Esophagus squamous epithelium (tissue), 5 donors: ENCODE measurements around the gene AQP6. TPM values are rescaled to one million over a fixed set of nuclear protein-coding genes. Genes with fewer than 3 reads are reported as not detected.
A peak's percentile ranks its signal among the peaks of the same experiment; 100 is the strongest.

Experiments used
- DNase-seq: peaks from one replicate; lab custom pipeline; 2025; lab: John Stamatoyannopoulos, UW
- H3K27ac ChIP-seq, 4 donors: fragments of 200-600 bp; sonication (generic); one replicate each; pipeline ENCODE4 v1.5.1; 2016 to 2019; ENCODE audit warnings: mild to moderate bottlenecking in 1 of 4
- H3K27me3 ChIP-seq, 4 donors: fragments of 200-600 bp; sonication (generic); 1 replicate in 3 of 4; 2 replicates in 1 of 4; pipeline versions ENCODE4 v1.5.1 to v1.6.0; 2017 to 2021; ENCODE audit warnings: antibody characterized with exemption in 1 of 4
- H3K36me3 ChIP-seq, 3 donors: fragments of 200-600 bp; sonication (generic); one replicate each; pipeline ENCODE4 v1.5.1; 2016 to 2019
- H3K4me1 ChIP-seq, 3 donors: fragments of 200-600 bp; sonication (generic); one replicate each; pipeline ENCODE4 v1.5.1; 2017 to 2019
- H3K4me3 ChIP-seq, 4 donors: fragments of 200-600 bp; sonication (generic); 1 replicate in 3 of 4; 2 replicates in 1 of 4; pipeline ENCODE4 v1.5.1; 2016 to 2019; ENCODE audit warnings: mild to moderate bottlenecking in 2 of 4, moderate library complexity in 1 of 4
- H3K9me3 ChIP-seq, 3 donors: fragments of 200-600 bp; sonication (generic); one replicate each; pipeline ENCODE4 v1.5.1; 2016 to 2019
- POLR2A ChIP-seq, 4 donors: fragments of 450-650 bp; IDR thresholded peaks; one replicate each; pipeline ENCODE4 v1.6.1; 2017; ENCODE audit warnings: antibody characterized with exemption in 4 of 4, mild to moderate bottlenecking in 4 of 4, moderate library complexity in 3 of 4
- WGBS, 2 donors: methylation state at CpG; one replicate each; pipeline ENCODE4 v1.1.5; 2018; 5-methylcytosine and 5-hydroxymethylcytosine counted together
- intact Hi-C: fragments of 100-400 bp; cut with DNase I; formaldehyde crosslinking; loops from one replicate; pipeline ENCODE4 v1.15.0; 2022
- total RNA-seq, 4 donors: library from RNA; depleted of rRNA; stranded (reverse); fragments of >200 nt; gene quantifications; one replicate each; pipeline ENCODE4 v1.1.0, GENCODE V29; 2016
- TF ChIP-seq, protein P1 (sequence below), 6 experiments: fragments of 450-650 bp in 4 of 6; fragments of 200-600 bp in 2 of 6; sonication (generic) in 2 of 6; IDR thresholded peaks; one replicate each; pipeline ENCODE4 v1.5.1; 2016 to 2019; ENCODE audit warnings: antibody characterized with exemption in 6 of 6, mild to moderate bottlenecking in 4 of 6, moderate library complexity in 4 of 6
- donor health status: DM: yes; HTN: yes; CAD: no.

The AQP6 gene
- total RNA-seq, 4 donors from 2014 or later, result not detected

DNA sequence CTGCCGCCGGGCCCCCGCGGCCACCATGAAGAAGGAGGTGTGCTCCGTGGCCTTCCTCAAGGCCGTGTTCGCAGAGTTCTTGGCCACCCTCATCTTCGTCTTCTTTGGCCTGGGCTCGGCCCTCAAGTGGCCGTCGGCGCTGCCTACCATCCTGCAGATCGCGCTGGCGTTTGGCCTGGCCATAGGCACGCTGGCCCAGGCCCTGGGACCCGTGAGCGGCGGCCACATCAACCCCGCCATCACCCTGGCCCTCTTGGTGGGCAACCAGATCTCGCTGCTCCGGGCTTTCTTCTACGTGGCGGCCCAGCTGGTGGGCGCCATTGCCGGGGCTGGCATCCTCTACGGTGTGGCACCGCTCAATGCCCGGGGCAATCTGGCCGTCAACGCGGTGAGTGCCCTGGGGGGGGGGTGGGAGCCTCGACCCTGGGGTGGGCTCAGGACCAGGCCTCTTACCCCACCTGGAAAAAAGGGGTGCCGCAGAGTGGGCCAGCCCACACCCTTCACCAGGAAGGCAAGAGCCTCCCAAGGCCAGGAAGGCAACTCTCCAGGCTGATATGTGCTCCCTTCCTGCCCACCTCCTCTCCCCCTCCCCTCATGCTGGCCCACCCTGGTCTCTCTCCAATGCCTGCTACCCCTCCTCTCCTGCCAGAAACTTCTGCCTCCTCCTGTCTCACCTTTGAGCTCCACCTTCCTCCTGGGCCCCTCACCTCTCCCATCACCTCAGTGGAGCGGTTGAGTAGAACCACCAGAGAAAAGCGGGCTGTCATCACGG is 10.6 kb upstream of the AQP6 start:
- no peak for TF ChIP-seq POLR2A (IDR thresholded peaks at IDR 0.05)
- TF ChIP-seq, protein P1, sequence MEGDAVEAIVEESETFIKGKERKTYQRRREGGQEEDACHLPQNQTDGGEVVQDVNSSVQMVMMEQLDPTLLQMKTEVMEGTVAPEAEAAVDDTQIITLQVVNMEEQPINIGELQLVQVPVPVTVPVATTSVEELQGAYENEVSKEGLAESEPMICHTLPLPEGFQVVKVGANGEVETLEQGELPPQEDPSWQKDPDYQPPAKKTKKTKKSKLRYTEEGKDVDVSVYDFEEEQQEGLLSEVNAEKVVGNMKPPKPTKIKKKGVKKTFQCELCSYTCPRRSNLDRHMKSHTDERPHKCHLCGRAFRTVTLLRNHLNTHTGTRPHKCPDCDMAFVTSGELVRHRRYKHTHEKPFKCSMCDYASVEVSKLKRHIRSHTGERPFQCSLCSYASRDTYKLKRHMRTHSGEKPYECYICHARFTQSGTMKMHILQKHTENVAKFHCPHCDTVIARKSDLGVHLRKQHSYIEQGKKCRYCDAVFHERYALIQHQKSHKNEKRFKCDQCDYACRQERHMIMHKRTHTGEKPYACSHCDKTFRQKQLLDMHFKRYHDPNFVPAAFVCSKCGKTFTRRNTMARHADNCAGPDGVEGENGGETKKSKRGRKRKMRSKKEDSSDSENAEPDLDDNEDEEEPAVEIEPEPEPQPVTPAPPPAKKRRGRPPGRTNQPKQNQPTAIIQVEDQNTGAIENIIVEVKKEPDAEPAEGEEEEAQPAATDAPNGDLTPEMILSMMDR (IDR thresholded peaks at IDR 0.05), result no peak
- no peak overlapping the region for H3K27ac ChIP-seq
- H3K27me3 ChIP-seq, result peaks cover 0 to 95% (median 5%) of the 10 kb centered on the region in 4 donors
- H3K36me3 ChIP-seq, result no peaks in the 10 kb centered on the region
- intact Hi-C loops, result loop anchor here (10.0 kb wide), 1 partner anchor 97 kb away; no protein-coding TSS in a partner anchor
- no peak for DNase-seq
- WGBS, 2 donors, result 44 to 55% methylated on average over 3 to 6 of the region's 37 CpGs
- H3K4me1 ChIP-seq, result peaks cover 21 to 50% (median 30%) of the 10 kb centered on the region in 3 donors
- peak overlapping the region in 3 of 4 donors; percentile 33 to 63 (median 46) for H3K4me3 ChIP-seq
- H3K9me3 ChIP-seq, result no peaks in the 10 kb centered on the region

GRCh38 chr12:49962861-49963765 is 9.6 kb upstream of the AQP6 start:
- intact Hi-C loops, result loop anchor here (10.0 kb wide), 1 partner anchor 98 kb away; no protein-coding TSS in a partner anchor
- Histone ChIP-seq H3K27ac (no peak overlapping the region), H3K4me3 (peak overlapping the region in 1 of 4 donors; percentile 63)

GRCh38 chr12:49963976-49964815 is 8.6 kb upstream of the AQP6 start:
- peak overlapping the region in 1 of 4 donors; percentile 63 for H3K4me3 ChIP-seq
- H3K27me3 ChIP-seq, result peaks cover 0 to 95% (median 5%) of the 10 kb centered on the region in 4 donors
- H3K9me3 ChIP-seq, result no peaks in the 10 kb centered on the region
- no peak for TF ChIP-seq POLR2A (IDR thresholded peaks at IDR 0.05)
- TF ChIP-seq, protein P1 (IDR thresholded peaks at IDR 0.05), result no peak
- peaks cover 29 to 59% (median 31%) of the 10 kb centered on the region in 3 donors for H3K4me1 ChIP-seq
- peak overlapping the region in 1 of 4 donors; percentile 26 for H3K27ac ChIP-seq
- DNase-seq, result no peak
- 81 to 87% methylated on average over 10 to 11 of the region's 17 CpGs for WGBS, 2 donors
- intact Hi-C loops, result loop anchor here (10.0 kb wide), 1 partner anchor 99 kb away; no protein-coding TSS in a partner anchor
- no peaks in the 10 kb centered on the region for H3K36me3 ChIP-seq

More at GRCh38 chr12:49962861-49963765, 9.6 kb upstream of the AQP6 start:
- WGBS, 2 donors, result 43 to 71% methylated on average over 15 to 16 of the region's 21 CpGs
- DNase-seq, result no peak
- Histone ChIP-seq H3K4me1 (peaks cover 29 to 59% (median 31%) of the 10 kb centered on the region in 3 donors), H3K27me3 (peaks cover 0 to 95% (median 5%) of the 10 kb centered on the region in 4 donors), H3K36me3 (no peaks in the 10 kb centered on the region), H3K9me3 (no peaks in the 10 kb centered on the region)
- TF ChIP-seq, protein P1 (IDR thresholded peaks at IDR 0.05), result no peak
- no peak for TF ChIP-seq POLR2A (IDR thresholded peaks at IDR 0.05)

GRCh38 chr12:49964849-49965624 is 7.7 kb upstream of the AQP6 start:
- H3K27ac ChIP-seq, result no peak overlapping the region
- no peaks in the 10 kb centered on the region for H3K9me3 ChIP-seq
- peaks cover 29 to 52% (median 31%) of the 10 kb centered on the region in 3 donors for H3K4me1 ChIP-seq
- no peak for DNase-seq
- H3K36me3 ChIP-seq, result no peaks in the 10 kb centered on the region
- H3K27me3 ChIP-seq, result peaks cover 0 to 95% (median 5%) of the 10 kb centered on the region in 4 donors
- 71 to 88% methylated on average over 2 to 3 of the region's 13 CpGs for WGBS, 2 donors
- intact Hi-C loops, result loop anchor here (5.0 to 10.0 kb wide), 2 partner anchors 92 to 100 kb away; partner anchors contain the start of gene ASIC1
- no peak overlapping the region for H3K4me3 ChIP-seq
- TF ChIP-seq POLR2A (IDR thresholded peaks at IDR 0.05), result no peak
- TF ChIP-seq, protein P1 (IDR thresholded peaks at IDR 0.05), result no peak
